PC-9 (cell line): ENCODE results near the gene LIPC. TPM values are rescaled to one million over a fixed set of nuclear protein-coding genes. Genes with fewer than 3 reads are reported as not detected.

Source experiments
- BruUV-seq: library from RNA; stranded (reverse); fragments of 400-500 nt; replicated peaks from 2 replicates; lab custom pipeline; 2021; lab: Mats Ljungman, UMichigan
- CTCF ChIA-PET: fragments of 300-600 bp; sonication (Branson Sonifier 250); formaldehyde crosslinking; loops from one replicate; lab custom pipeline; 2022; ENCODE audit warnings: antibody characterized with exemption; lab: Charles Lee
- POLR2A ChIA-PET: fragments of 300-600 bp; sonication (Branson Sonifier 250); formaldehyde crosslinking; loops from one replicate; lab custom pipeline; 2022; ENCODE audit warnings: antibody characterized with exemption; ENCODE audit not compliant: unreplicated experiment; lab: Charles Lee
- DNase-seq, 2 experiments: peaks; one replicate each; pipeline versions ENCODE4 v3.0.0 to v3.0.0-alpha.2; 2015 to 2022; ENCODE audit warnings: mixed read lengths in 1 of 2
- H2AFZ ChIP-seq: fragments of 200-600 bp; sonication (generic); 2 replicates; pipeline ENCODE4 v1.8.1; 2017; ENCODE audit warnings: antibody characterized with exemption
- H3F3A ChIP-seq: fragments of 200-600 bp; sonication (generic); 2 replicates; pipeline ENCODE4 v1.8.1; 2017; ENCODE audit warnings: antibody characterized with exemption, mild to moderate bottlenecking, low read depth; ENCODE audit not compliant: insufficient read depth
- H3K27ac ChIP-seq: fragments of 200-600 bp; sonication (generic); 2 replicates; pipeline ENCODE4 v1.6.1; 2016; ENCODE audit warnings: mixed run types
- H3K27me3 ChIP-seq: fragments of 200-600 bp; sonication (generic); 2 replicates; pipeline ENCODE4 v1.6.1; 2016; ENCODE audit warnings: low read depth, mixed run types; ENCODE audit not compliant: insufficient read depth
- H3K36me3 ChIP-seq: fragments of 200-600 bp; sonication (generic); 2 replicates; pipeline ENCODE4 v1.6.1; 2016; ENCODE audit warnings: low read depth, mixed run types
- H3K4me1 ChIP-seq: fragments of 200-600 bp; sonication (generic); replicated peaks from 2 replicates; pipeline ENCODE4 v1.6.1; 2016; ENCODE audit warnings: mixed run types; ENCODE audit not compliant: insufficient read depth
- H3K4me2 ChIP-seq: fragments of 200-600 bp; sonication (generic); 2 replicates; pipeline ENCODE4 v1.6.1; 2017; ENCODE audit warnings: mixed run types
- H3K4me3 ChIP-seq: fragments of 200-600 bp; sonication (generic); 2 replicates; pipeline ENCODE4 v1.6.1; 2016; ENCODE audit warnings: mixed run types
- H3K79me2 ChIP-seq: fragments of 200-600 bp; sonication (generic); 2 replicates; pipeline ENCODE4 v1.6.1; 2017; ENCODE audit warnings: low read depth, mixed run types
- H3K9me2 ChIP-seq: fragments of 200-600 bp; sonication (generic); 2 replicates; pipeline ENCODE4 v1.8.1; 2017; ENCODE audit warnings: mild to moderate bottlenecking; ENCODE audit not compliant: insufficient read depth
- H3K9me3 ChIP-seq: fragments of 200-600 bp; sonication (generic); 2 replicates; pipeline ENCODE4 v1.8.1; 2016; ENCODE audit warnings: low read depth; ENCODE audit not compliant: insufficient read depth
- H4K20me1 ChIP-seq: fragments of 200-600 bp; sonication (generic); 2 replicates; pipeline ENCODE4 v1.8.1; 2017; ENCODE audit not compliant: insufficient read depth
- CTCF ChIP-seq: fragments of 200-600 bp; sonication (generic); conservative IDR thresholded peaks from 2 replicates; pipeline ENCODE4 v1.6.1; 2017; ENCODE audit warnings: mixed run types, antibody characterized with exemption, mild to moderate bottlenecking, moderate library complexity
- EZH2 ChIP-seq: fragments of 200-600 bp; sonication (generic); IDR thresholded peaks from 2 replicates; pipeline ENCODE4 v1.8.0; 2017; ENCODE audit warnings: antibody characterized with exemption, low read depth
- intact Hi-C: fragments of 100-400 bp; cut with micrococcal nuclease; formaldehyde crosslinking; loops from one replicate; pipeline ENCODE4 v1.10.0; 2022; ENCODE audit not compliant: unreplicated experiment
- total RNA-seq: library from RNA; stranded (reverse); gene quantifications from 2 replicates; pipeline ENCODE4 v1.2.3, GENCODE V29; 2021

LIPC gene
- total RNA-seq, 1 experiment from 2014 or later, result not detected

GRCh38 chr15:58571491-58571890 is 139.7 kb downstream of the LIPC start:
- Histone ChIP-seq H3K4me2 (no peak overlapping the region), H3K79me2 (no peaks in the 10 kb centered on the region), H3K27ac (no peak overlapping the region), H2AFZ (no peak overlapping the region), H3F3A (peaks cover 10% of the 10 kb centered on the region; the same call in 1 of the 2 replicates), H3K9me2 (no peaks in the 10 kb centered on the region), H3K36me3 (no peaks in the 10 kb centered on the region), H3K4me3 (no peak overlapping the region), H4K20me1 (no peaks in the 10 kb centered on the region), H3K9me3 (peaks cover 5% of the 10 kb centered on the region; the same call in 1 of the 2 replicates), H3K27me3 (no peaks in the 10 kb centered on the region), H3K4me1 (peaks cover 10% of the 10 kb centered on the region)
- BruUV-seq, result no TSS peak
- intact Hi-C loops, result no loop called here
- no peak for DNase-seq
- ChIA-PET POLR2A (no interaction called here), CTCF (no interaction called here)
- TF ChIP-seq CTCF (no peak), EZH2 (no peak)

GRCh38 chr15:58572521-58572920 is 140.7 kb downstream of the LIPC start:
- CTCF ChIA-PET, result no interaction called here
- no TSS peak for BruUV-seq
- H3K9me3 ChIP-seq, result peaks cover 5% of the 10 kb centered on the region; the same call in 1 of the 2 replicates
- no peak for TF ChIP-seq CTCF
- TF ChIP-seq EZH2, result no peak
- H3K27me3 ChIP-seq, result no peaks in the 10 kb centered on the region
- H3K4me1 ChIP-seq, result peaks cover 10% of the 10 kb centered on the region
- intact Hi-C loops, result no loop called here
- no peak overlapping the region for H3K4me2 ChIP-seq
- no peaks in the 10 kb centered on the region for H3K36me3 ChIP-seq
- POLR2A ChIA-PET, result no interaction called here
- no peak overlapping the region for H3K4me3 ChIP-seq
- H3K79me2 ChIP-seq, result no peaks in the 10 kb centered on the region
- H3K27ac ChIP-seq, result no peak overlapping the region
- no peaks in the 10 kb centered on the region for H4K20me1 ChIP-seq
- no peaks in the 10 kb centered on the region for H3K9me2 ChIP-seq
- peaks cover 10% of the 10 kb centered on the region; the same call in 1 of the 2 replicates for H3F3A ChIP-seq
- H2AFZ ChIP-seq, result no peak overlapping the region
- no peak for DNase-seq

GRCh38 chr15:58573270-58573669 is 141.5 kb downstream of the LIPC start:
- no peaks in the 10 kb centered on the region for H3K27me3 ChIP-seq
- intact Hi-C loops, result no loop called here
- no peak overlapping the region for H3K4me2 ChIP-seq
- H4K20me1 ChIP-seq, result no peaks in the 10 kb centered on the region
- H3K36me3 ChIP-seq, result no peaks in the 10 kb centered on the region
- no peak overlapping the region for H3K4me3 ChIP-seq
- ChIA-PET POLR2A (no interaction called here), CTCF (interaction anchor here (1.0 kb wide), 1 partner anchor 10 kb away, joined by 3 read pairs; no protein-coding TSS in a partner anchor)
- no TSS peak for BruUV-seq
- peaks cover 5% of the 10 kb centered on the region; the same call in 1 of the 2 replicates for H3K9me3 ChIP-seq
- peaks cover 5% of the 10 kb centered on the region for H3K4me1 ChIP-seq
- no peaks in the 10 kb centered on the region for H3K79me2 ChIP-seq
- TF ChIP-seq EZH2 (no peak), CTCF (no peak)
- no peak overlapping the region for H3K27ac ChIP-seq
- no peak overlapping the region for H2AFZ ChIP-seq
- H3F3A ChIP-seq, result peaks cover 7% of the 10 kb centered on the region; the same call in 1 of the 2 replicates
- no peaks in the 10 kb centered on the region for H3K9me2 ChIP-seq
- no peak for DNase-seq
